ENCODE results near the gene COX18. TPM values are rescaled to one million over a fixed set of nuclear protein-coding genes. Genes with fewer than 3 reads are reported as not detected.

Gene COX18
- total RNA-seq, 4 donors from 2014 or later: 10.9 to 20.1 (median 18.4) TPM

DNA sequence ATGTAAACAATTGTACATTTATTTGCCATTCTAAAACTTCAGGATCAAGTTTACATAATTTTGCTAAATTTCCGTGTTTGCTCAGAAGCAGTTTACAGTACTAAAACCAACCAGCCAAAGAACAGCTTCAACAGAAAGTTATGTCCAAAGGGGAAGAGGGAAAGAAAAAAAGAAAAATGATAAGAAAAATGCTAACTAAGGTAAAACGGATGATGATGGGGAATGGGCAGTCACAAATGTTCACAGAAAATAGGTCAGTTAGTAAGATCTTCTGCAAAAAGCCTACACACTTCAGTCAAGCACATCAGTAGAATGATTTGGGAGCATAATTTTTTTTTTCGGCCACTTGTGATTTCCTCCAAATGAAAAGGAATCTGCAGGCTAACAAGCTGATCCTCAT lies 6.3 kb upstream of the COX18 start:
- Histone ChIP-seq H3K36me3 (peaks cover 0 to 62% (median 26%) of the 10 kb centered on the region in 4 donors), H3K27me3 (no peaks in the 10 kb centered on the region), H3K4me3 (no peak overlapping the region), H3K4me1 (no peaks in the 10 kb centered on the region), H3K9me3 (no peaks in the 10 kb centered on the region), H3K27ac (no peak overlapping the region)
- TF ChIP-seq POLR2AphosphoS5 (IDR thresholded peaks at IDR 0.05) (no peak), POLR2A (IDR thresholded peaks at IDR 0.05) (no peak), CTCF (IDR thresholded peaks at IDR 0.05) (no peak)
- intact Hi-C loops (cut with DNase I; ENCODE audit: low total_unique reads): no loop called here
- DNase-seq: no peak
- WGBS, 2 donors (ENCODE audit: low coverage in 1 of 2): 75 to 79% methylated on average over 3 of the region's 3 CpGs
- in situ Hi-C loops (cut with MboI; ENCODE audit: low pct_ligation_motif_present in 1 of 4, low pct_unique_long_range_greater_than_20kb in 1 of 4, low sequenced_read_pairs in 3 of 4): loop anchor here in 1 of 4 donors (10.0 kb wide), 1 partner anchor 179 kb away; the partner anchor contains the start of gene ANKRD17

- TF ChIP-seq POLR2A (IDR thresholded peaks at IDR 0.05): no peak
- no peaks in the 10 kb centered on the region for H3K27me3 ChIP-seq
- peak overlapping the region; percentile 92 to 99 (median 97) for H3K27ac ChIP-seq
- no peak for DNase-seq
- 2% methylated on average over 9 of the region's 9 CpGs; no CpG with 5 or more reads in 1 of the 2 donors for WGBS, 2 donors (ENCODE audit: low coverage in 1 of 2)
- in situ Hi-C loops (cut with MboI; ENCODE audit: low pct_ligation_motif_present in 1 of 4, low pct_unique_long_range_greater_than_20kb in 1 of 4, low sequenced_read_pairs in 3 of 4) (loop anchor here in 3 of 4 donors (10.0 to 25.0 kb wide), 2 partner anchors 185 to 192 kb away; partner anchors contain the start of gene ANKRD17 (in 3 of the 3)), intact Hi-C loops (cut with DNase I; ENCODE audit: low total_unique reads) (no loop called here)
- H3K4me3 ChIP-seq: peak overlapping the region; percentile 30 to 88 (median 63)
- H3K36me3 ChIP-seq: peaks cover 0 to 15% (median 1%) of the 10 kb centered on the region in 4 donors
- H3K4me1 ChIP-seq: peaks cover 0 to 32% (median 3%) of the 10 kb centered on the region in 4 donors
- H3K9me3 ChIP-seq: no peaks in the 10 kb centered on the region
Measured at GRCh38 chr4:73070074-73070390, 516 bp upstream of the COX18 start.

GRCh38 chr4:73068491-73069337 lies 802 bp downstream of the COX18 start:
- in situ Hi-C loops (cut with MboI; ENCODE audit: low pct_ligation_motif_present in 1 of 4, low pct_unique_long_range_greater_than_20kb in 1 of 4, low sequenced_read_pairs in 3 of 4): loop anchor here in 2 of 4 donors (25.0 kb wide), 1 partner anchor 194 kb away; the partner anchor contains the start of gene ANKRD17 (in 2 of the 2)
- H3K9me3 ChIP-seq: no peaks in the 10 kb centered on the region
- 1% methylated on average over 11 to 27 of the region's 27 CpGs for whole genome bisulfite sequencing, 2 donors (ENCODE audit: low coverage in 1 of 2)
- DNase-seq: peak; percentile 12
- H3K4me3 ChIP-seq: peak overlapping the region; percentile 55 to 88 (median 74)
- no peak for TF ChIP-seq CTCF (IDR thresholded peaks at IDR 0.05)
- no peak for TF ChIP-seq POLR2A (IDR thresholded peaks at IDR 0.05)
- peak in 2 of 3 donors; percentile 3 to 17 for TF ChIP-seq POLR2AphosphoS5 (IDR thresholded peaks at IDR 0.05)
- peak overlapping the region; percentile 92 to 99 (median 97) for H3K27ac ChIP-seq
- peaks cover 0 to 32% (median 3%) of the 10 kb centered on the region in 4 donors for H3K4me1 ChIP-seq
- intact Hi-C loops (cut with DNase I; ENCODE audit: low total_unique reads): loop anchor here (1.0 kb wide), 1 partner anchor 190 kb away; the partner anchor contains the start of gene ANKRD17
- no peaks in the 10 kb centered on the region for H3K27me3 ChIP-seq
- H3K36me3 ChIP-seq: peaks cover 0 to 2% (median under 1%) of the 10 kb centered on the region in 4 donors

GRCh38 chr4:73067971-73068394 lies 1.5 kb downstream of the COX18 start:
- H3K27ac ChIP-seq: peak overlapping the region; percentile 92 to 99 (median 97)
- peak overlapping the region; percentile 55 to 88 (median 74) for H3K4me3 ChIP-seq
- in situ Hi-C loops (cut with MboI; ENCODE audit: low pct_ligation_motif_present in 1 of 4, low pct_unique_long_range_greater_than_20kb in 1 of 4, low sequenced_read_pairs in 3 of 4): loop anchor here in 2 of 4 donors (25.0 kb wide), 1 partner anchor 194 kb away; the partner anchor contains the start of gene ANKRD17 (in 2 of the 2)
- 33 to 40% methylated on average over 4 of the region's 4 CpGs for WGBS, 2 donors (ENCODE audit: low coverage in 1 of 2)
- H3K36me3 ChIP-seq: peaks cover 0 to 8% (median 0%) of the 10 kb centered on the region in 4 donors
- no peak for DNase-seq
- no peak for TF ChIP-seq POLR2A (IDR thresholded peaks at IDR 0.05)
- TF ChIP-seq EP300 (IDR thresholded peaks at IDR 0.05; ENCODE audit: low read depth): no peak
- TF ChIP-seq CTCF (IDR thresholded peaks at IDR 0.05): no peak
- no peak for TF ChIP-seq POLR2AphosphoS5 (IDR thresholded peaks at IDR 0.05)
- peaks cover 0 to 32% (median 3%) of the 10 kb centered on the region in 4 donors for H3K4me1 ChIP-seq
- no peaks in the 10 kb centered on the region for H3K9me3 ChIP-seq
- intact Hi-C loops (cut with DNase I; ENCODE audit: low total_unique reads): no loop called here
- no peaks in the 10 kb centered on the region for H3K27me3 ChIP-seq

All from transverse colon (tissue), 4 donors.